Measurements from ENCODE around the gene PDE1C.
"Not testable (repeated sequence)": the region's sequence is repeated elsewhere in the genome, so short reads cannot be mapped to it uniquely, and the experiment has no call there.

PDE1C gene

GRCh38 chr7:32089678-32090077, 19.5 kb upstream of the PDE1C start:
- Mint-ChIP-seq H3K27ac (no peak overlapping the region), H3K27me3 (ENCODE audit: low read depth) (no peaks in the 10 kb centered on the region), H3K4me3 (no peak overlapping the region), H3K4me1 (ENCODE audit: low read depth) (no peaks in the 10 kb centered on the region), H3K9me3 (no peaks in the 10 kb centered on the region), H3K36me3 (ENCODE audit: low read depth) (no peaks in the 10 kb centered on the region)

- Mint-ChIP-seq H3K27ac (no peak overlapping the region), H3K4me3 (no peak overlapping the region), H3K4me1 (ENCODE audit: low read depth) (no peaks in the 10 kb centered on the region), H3K36me3 (ENCODE audit: low read depth) (no peaks in the 10 kb centered on the region), H3K9me3 (no peaks in the 10 kb centered on the region), H3K27me3 (ENCODE audit: low read depth) (no peaks in the 10 kb centered on the region)
Observed at GRCh38 chr7:32089256-32089655, 19.0 kb upstream of the PDE1C start.

GRCh38 chr7:32088451-32088881, 18.3 kb upstream of the PDE1C start:
- Mint-ChIP-seq H3K4me3 (no peak overlapping the region), H3K27me3 (ENCODE audit: low read depth) (no peaks in the 10 kb centered on the region), H3K4me1 (ENCODE audit: low read depth) (no peaks in the 10 kb centered on the region), H3K36me3 (ENCODE audit: low read depth) (no peaks in the 10 kb centered on the region), H3K27ac (no peak overlapping the region), H3K9me3 (no peaks in the 10 kb centered on the region)

- Mint-ChIP-seq H3K4me1 (ENCODE audit: low read depth) (no peaks in the 10 kb centered on the region), H3K4me3 (no peak overlapping the region), H3K27ac (no peak overlapping the region), H3K27me3 (ENCODE audit: low read depth) (no peaks in the 10 kb centered on the region), H3K9me3 (peaks cover 3% of the 10 kb centered on the region), H3K36me3 (ENCODE audit: low read depth) (no peaks in the 10 kb centered on the region)
Observed at GRCh38 chr7:32079510-32079909, 9.3 kb upstream of the PDE1C start.

- H3K36me3 Mint-ChIP-seq (ENCODE audit: low read depth) = no peaks in the 10 kb centered on the region
- H3K4me3 Mint-ChIP-seq = no peak overlapping the region
- H3K9me3 Mint-ChIP-seq = peaks cover 3% of the 10 kb centered on the region
- no peaks in the 10 kb centered on the region for H3K27me3 Mint-ChIP-seq (ENCODE audit: low read depth)
- no peaks in the 10 kb centered on the region for H3K4me1 Mint-ChIP-seq (ENCODE audit: low read depth)
- H3K27ac Mint-ChIP-seq = no peak overlapping the region
Observed at GRCh38 chr7:32078824-32079223, 8.6 kb upstream of the PDE1C start.

- H3K36me3 Mint-ChIP-seq (ENCODE audit: low read depth) = no peaks in the 10 kb centered on the region
- no peak overlapping the region for H3K27ac Mint-ChIP-seq
- no peaks in the 10 kb centered on the region for H3K27me3 Mint-ChIP-seq (ENCODE audit: low read depth)
- no peaks in the 10 kb centered on the region for H3K4me1 Mint-ChIP-seq (ENCODE audit: low read depth)
- peaks cover 3% of the 10 kb centered on the region for H3K9me3 Mint-ChIP-seq
- H3K4me3 Mint-ChIP-seq = no peak overlapping the region
Observed at GRCh38 chr7:32077806-32078205, 7.6 kb upstream of the PDE1C start.

GRCh38 chr7:32076802-32077201, 6.6 kb upstream of the PDE1C start:
- not testable (repeated sequence) for H3K27me3 Mint-ChIP-seq (ENCODE audit: low read depth); H3K9me3 Mint-ChIP-seq; H3K4me1 Mint-ChIP-seq (ENCODE audit: low read depth); H3K36me3 Mint-ChIP-seq (ENCODE audit: low read depth); H3K4me3 Mint-ChIP-seq; H3K27ac Mint-ChIP-seq

GRCh38 chr7:32075612-32076011, 5.4 kb upstream of the PDE1C start:
- peaks cover 4% of the 10 kb centered on the region for H3K27me3 Mint-ChIP-seq (ENCODE audit: low read depth)
- no peak overlapping the region for H3K4me3 Mint-ChIP-seq
- H3K36me3 Mint-ChIP-seq (ENCODE audit: low read depth) = no peaks in the 10 kb centered on the region
- H3K9me3 Mint-ChIP-seq = no peaks in the 10 kb centered on the region
- no peak overlapping the region for H3K27ac Mint-ChIP-seq
- no peaks in the 10 kb centered on the region for H3K4me1 Mint-ChIP-seq (ENCODE audit: low read depth)

GRCh38 chr7:32074787-32075585, 4.8 kb upstream of the PDE1C start:
- H3K4me1 Mint-ChIP-seq (ENCODE audit: low read depth) = no peaks in the 10 kb centered on the region
- peaks cover 10% of the 10 kb centered on the region for H3K27me3 Mint-ChIP-seq (ENCODE audit: low read depth)
- H3K9me3 Mint-ChIP-seq = no peaks in the 10 kb centered on the region
- no peak overlapping the region for H3K27ac Mint-ChIP-seq
- H3K4me3 Mint-ChIP-seq = no peak overlapping the region
- H3K36me3 Mint-ChIP-seq (ENCODE audit: low read depth) = no peaks in the 10 kb centered on the region

- H3K9me3 Mint-ChIP-seq = no peaks in the 10 kb centered on the region
- no peak overlapping the region for H3K4me3 Mint-ChIP-seq
- peaks cover 18% of the 10 kb centered on the region for H3K27me3 Mint-ChIP-seq (ENCODE audit: low read depth)
- H3K4me1 Mint-ChIP-seq (ENCODE audit: low read depth) = no peaks in the 10 kb centered on the region
- no peaks in the 10 kb centered on the region for H3K36me3 Mint-ChIP-seq (ENCODE audit: low read depth)
- no peak overlapping the region for H3K27ac Mint-ChIP-seq
Observed at GRCh38 chr7:32073533-32073932, 3.3 kb upstream of the PDE1C start.

GRCh38 chr7:32072397-32072796, 2.2 kb upstream of the PDE1C start:
- H3K4me3 Mint-ChIP-seq = no peak overlapping the region
- no peaks in the 10 kb centered on the region for H3K36me3 Mint-ChIP-seq (ENCODE audit: low read depth)
- H3K9me3 Mint-ChIP-seq = no peaks in the 10 kb centered on the region
- H3K27me3 Mint-ChIP-seq (ENCODE audit: low read depth) = peaks cover 18% of the 10 kb centered on the region
- H3K27ac Mint-ChIP-seq = no peak overlapping the region
- H3K4me1 Mint-ChIP-seq (ENCODE audit: low read depth) = no peaks in the 10 kb centered on the region

GRCh38 chr7:32071466-32072091, 1.4 kb upstream of the PDE1C start:
- Mint-ChIP-seq H3K9me3 (no peaks in the 10 kb centered on the region), H3K36me3 (ENCODE audit: low read depth) (no peaks in the 10 kb centered on the region), H3K4me3 (no peak overlapping the region), H3K4me1 (ENCODE audit: low read depth) (no peaks in the 10 kb centered on the region), H3K27me3 (ENCODE audit: low read depth) (peaks cover 18% of the 10 kb centered on the region), H3K27ac (no peak overlapping the region)

GRCh38 chr7:32070051-32070405, 179 bp downstream of the PDE1C start:
- H3K4me3 Mint-ChIP-seq = no peak overlapping the region
- H3K9me3 Mint-ChIP-seq = no peaks in the 10 kb centered on the region
- H3K36me3 Mint-ChIP-seq (ENCODE audit: low read depth) = no peaks in the 10 kb centered on the region
- H3K27me3 Mint-ChIP-seq (ENCODE audit: low read depth) = peaks cover 18% of the 10 kb centered on the region
- no peaks in the 10 kb centered on the region for H3K4me1 Mint-ChIP-seq (ENCODE audit: low read depth)
- H3K27ac Mint-ChIP-seq = no peak overlapping the region

GRCh38 chr7:32069116-32069650, 1.0 kb downstream of the PDE1C start:
- Mint-ChIP-seq H3K36me3 (ENCODE audit: low read depth) (no peaks in the 10 kb centered on the region), H3K4me3 (no peak overlapping the region), H3K27me3 (ENCODE audit: low read depth) (peaks cover 18% of the 10 kb centered on the region), H3K9me3 (no peaks in the 10 kb centered on the region), H3K27ac (no peak overlapping the region), H3K4me1 (ENCODE audit: low read depth) (no peaks in the 10 kb centered on the region)

- Mint-ChIP-seq H3K9me3 (no peaks in the 10 kb centered on the region), H3K4me1 (ENCODE audit: low read depth) (no peaks in the 10 kb centered on the region), H3K27me3 (ENCODE audit: low read depth) (peaks cover 18% of the 10 kb centered on the region), H3K4me3 (no peak overlapping the region), H3K27ac (no peak overlapping the region), H3K36me3 (ENCODE audit: low read depth) (no peaks in the 10 kb centered on the region)
Observed at GRCh38 chr7:32068411-32069101, 1.7 kb downstream of the PDE1C start.
